HepG2 (cell line): ENCODE data around the gene PLCG2. TPM values are rescaled to one million over a fixed set of nuclear protein-coding genes. Genes with fewer than 3 reads are reported as not detected.

Experiments used
- AHDC1 ChIP-seq: sonication (generic); formaldehyde crosslinking; IDR thresholded peaks from 2 replicates; pipeline ENCODE4 v1.5.1; 2020; ENCODE audit warnings: mild to moderate bottlenecking, missing genetic modification reagents, borderline replicate concordance
- ISL2 ChIP-seq: sonication (generic); formaldehyde crosslinking; IDR thresholded peaks from 2 replicates; pipeline ENCODE4 v1.5.0; 2020; ENCODE audit warnings: missing genetic modification reagents
- NFAT5 ChIP-seq: sonication (generic); formaldehyde crosslinking; IDR thresholded peaks from 2 replicates; pipeline ENCODE4 v1.4.0; 2020; ENCODE audit warnings: missing genetic modification reagents
- SATB2 ChIP-seq: sonication (generic); formaldehyde crosslinking; IDR thresholded peaks from 2 replicates; pipeline ENCODE4 v1.5.0; 2020; ENCODE audit warnings: missing genetic modification reagents
- SCMH1 ChIP-seq: sonication (generic); formaldehyde crosslinking; IDR thresholded peaks from 2 replicates; pipeline ENCODE4 v1.9.0; 2021; ENCODE audit warnings: missing genetic modification reagents, mild to moderate bottlenecking, borderline replicate concordance
- SETDB1 ChIP-seq: sonication (generic); formaldehyde crosslinking; IDR thresholded peaks from 2 replicates; pipeline ENCODE4 v1.5.1; 2020; ENCODE audit warnings: missing genetic modification reagents, mild to moderate bottlenecking, borderline replicate concordance
- ZBTB38 ChIP-seq: sonication (generic); formaldehyde crosslinking; IDR thresholded peaks from 2 replicates; pipeline ENCODE4 v1.5.1; 2020; ENCODE audit warnings: mild to moderate bottlenecking, missing genetic modification reagents
- ZBTB43 ChIP-seq: sonication (generic); formaldehyde crosslinking; conservative IDR thresholded peaks from 2 replicates; pipeline ENCODE4 v1.4.0; 2020; ENCODE audit warnings: missing genetic modification reagents
- ZNF564 ChIP-seq: sonication (generic); formaldehyde crosslinking; IDR thresholded peaks from 2 replicates; pipeline ENCODE4 v1.8.1; 2023; ENCODE audit warnings: mild to moderate bottlenecking, missing genetic modification reagents
- ZNF567 ChIP-seq: sonication (generic); formaldehyde crosslinking; IDR thresholded peaks from 2 replicates; pipeline ENCODE4 v1.8.1; 2023; ENCODE audit warnings: mild to moderate bottlenecking, missing genetic modification reagents, borderline replicate concordance
- ZNF770 ChIP-seq: sonication (generic); formaldehyde crosslinking; IDR thresholded peaks from 2 replicates; pipeline ENCODE4 v1.5.0; 2020; ENCODE audit warnings: mild to moderate bottlenecking, missing genetic modification reagents
- ZNF800 ChIP-seq: sonication (generic); formaldehyde crosslinking; IDR thresholded peaks from 2 replicates; pipeline ENCODE4 v1.4.0; 2020; ENCODE audit warnings: missing genetic modification reagents
- polyA plus RNA-seq, 8 experiments: library from polyadenylated mRNA; depleted of rRNA in 3 of 8; stranded (reverse) in 7 of 8; unstranded in 1 of 8; fragments of >200 nt; fragmentation: Illumina TruSeq in 4 of 8; extraction: Trizol in 4 of 8; gene quantifications; 2 replicates each; pipeline versions ENCODE4 v1.2.1 to v1.2.3, GENCODE V29; 2011 to 2016; ENCODE audit warnings: low read depth in 4 of 8, missing spikeins in 1 of 8, mixed read lengths in 1 of 8; ENCODE audit not compliant: insufficient read depth in 1 of 8
- total RNA-seq, 5 experiments: library from RNA; depleted of rRNA; stranded (reverse); fragments of >200 nt; fragmentation: Illumina TruSeq; extraction: Trizol; gene quantifications; 2 replicates each; pipeline ENCODE4 v1.2.3, GENCODE V29; 2016; ENCODE audit warnings: low read depth in 1 of 5

PLCG2 gene
- total and polyA plus RNA-seq, 2 of the 13 experiments (the other 11 are each of a cell fraction or from before 2014, with no cell fraction given), result 0.13 to 0.18 TPM

GRCh38 chr16:81767987-81768592 lies 11.0 kb upstream of the PLCG2 start (continued):
- TF ChIP-seq ZBTB43 (CRISPR knock-in tag) (peak; percentile 65; the same call in 1 of the 2 replicates), ZBTB38 (no peak), SATB2 (CRISPR knock-in tag) (no peak), ZNF564 (CRISPR knock-in tag) (no peak), ZNF567 (no peak), ISL2 (CRISPR knock-in tag) (peak; percentile 91), NFAT5 (CRISPR knock-in tag) (no peak), SCMH1 (CRISPR knock-in tag) (no peak), ZNF770 (CRISPR knock-in tag) (peak; percentile 51; the same call in 1 of the 2 replicates), SETDB1 (CRISPR knock-in tag) (no peak), ZNF800 (CRISPR knock-in tag) (peak; percentile 81), AHDC1 (CRISPR knock-in tag) (peak; percentile 92; the same call in 1 of the 2 replicates)
